H1 (cell line): ENCODE results near the gene TOP1. TPM values are rescaled to one million over a fixed set of nuclear protein-coding genes. Genes with fewer than 3 reads are reported as not detected.

ENCODE experiments used
- ATF3 ChIP-seq: IDR thresholded peaks from 2 replicates; pipeline ENCODE4 v1.6.1; 2011; ENCODE audit warnings: low read depth, mild to moderate bottlenecking, low read length; ENCODE audit not compliant: insufficient read depth
- CBX8 ChIP-seq: fragments of 300-800, 300-1000 bp; sonication (generic); IDR thresholded peaks from 2 replicates; pipeline ENCODE4 v1.7.1; 2016; ENCODE audit warnings: low read depth, low read length, borderline replicate concordance
- GTF2F1 ChIP-seq: IDR thresholded peaks from 2 replicates; pipeline ENCODE4 v1.6.1; 2012; ENCODE audit warnings: low read depth, low read length, improper control_type of control experiment, borderline replicate concordance
- MAX ChIP-seq: IDR thresholded peaks from 2 replicates; pipeline ENCODE4 v1.6.1; 2012; ENCODE audit warnings: inconsistent platforms
- RBBP5 ChIP-seq: IDR thresholded peaks from 2 replicates; pipeline ENCODE4 v1.7.1; 2012; ENCODE audit warnings: low read depth, mild to moderate bottlenecking, inconsistent platforms, low read length, moderate library complexity, borderline replicate concordance
- SUZ12 ChIP-seq: fragments of 200-600 bp; sonication (generic); IDR thresholded peaks from 2 replicates; pipeline ENCODE4 v1.6.1; 2012; ENCODE audit warnings: mild to moderate bottlenecking, inconsistent platforms, low read length, moderate library complexity, mixed read lengths
- polyA plus RNA-seq, 7 experiments: library from polyadenylated mRNA; depleted of rRNA in 3 of 7; stranded (reverse) in 5 of 7; unstranded in 2 of 7; fragments of >200 nt in 5 of 7; fragments of 200-250 nt in 2 of 7; gene quantifications; 1 replicate in 5 of 7; 2 replicates in 1 of 7; 4 replicates in 1 of 7; pipeline versions ENCODE4 v1.2.1 to v1.2.3, GENCODE V29; 2011 to 2013; ENCODE audit warnings: missing spikeins in 2 of 7, mixed read lengths in 2 of 7
- total RNA-seq: library from RNA; stranded (reverse); fragmentation: NEBNext Ultra II Directional; extraction: Animal tissue kit (Norgen Biotek cat#: 25700); gene quantifications from 2 replicates; pipeline ENCODE4 v1.2.1, GENCODE V29; 2021

TOP1 gene
- total and polyA plus RNA-seq, 2 of the 8 experiments (the other 6 are each of a cell fraction or from before 2014, with no cell fraction given) = 7.4 to 108 TPM

- TF ChIP-seq ATF3 (no peak), SUZ12 (no peak), RBBP5 (no peak), CBX8 (no peak), GTF2F1 (no peak), MAX (no peak)
These were observed 79.9 kb downstream of the TOP1 start (continued) for GRCh38 chr20:41108531-41108930.
